ENCODE data around the gene RBMS1.
"Not testable (repeated sequence)": the region's sequence is repeated elsewhere in the genome, so short reads cannot be mapped to it uniquely, and the experiment has no call there.

The RBMS1 gene

GRCh38 chr2:160467086-160467485 is 26.5 kb downstream of the RBMS1 start:
- no peak for DNase-seq

GRCh38 chr2:160465406-160465805 is 28.2 kb downstream of the RBMS1 start:
- DNase-seq: no peak

GRCh38 chr2:160465002-160465401 is 28.6 kb downstream of the RBMS1 start:
- no peak for DNase-seq

- DNase-seq: no peak
These were observed 29.6 kb downstream of the RBMS1 start for GRCh38 chr2:160464017-160464416.

- no peak for DNase-seq
These were observed 30.4 kb downstream of the RBMS1 start for GRCh38 chr2:160463245-160463644.

- DNase-seq: no peak
These were observed 33.3 kb downstream of the RBMS1 start for GRCh38 chr2:160460333-160460731.

- DNase-seq: no peak
These were observed 33.9 kb downstream of the RBMS1 start for GRCh38 chr2:160459538-160460332.

- DNase-seq: no peak
These were observed 34.7 kb downstream of the RBMS1 start for GRCh38 chr2:160458718-160459453.

- no peak for DNase-seq
These were observed 36.0 kb downstream of the RBMS1 start for GRCh38 chr2:160457588-160457987.

GRCh38 chr2:160454070-160454797 is 39.4 kb downstream of the RBMS1 start:
- no peak for DNase-seq

GRCh38 chr2:160453111-160453820 is 40.3 kb downstream of the RBMS1 start:
- no peak for DNase-seq

- DNase-seq: no peak
These were observed 43.1 kb downstream of the RBMS1 start for GRCh38 chr2:160450486-160450885.

GRCh38 chr2:160448821-160449220 is 44.8 kb downstream of the RBMS1 start:
- not testable (repeated sequence) for DNase-seq

GRCh38 chr2:160445673-160446072 is 47.9 kb downstream of the RBMS1 start:
- no peak for DNase-seq

- no peak for DNase-seq
These were observed 51.0 kb downstream of the RBMS1 start for GRCh38 chr2:160442603-160443002.

GRCh38 chr2:160440888-160441287 is 52.7 kb downstream of the RBMS1 start:
- DNase-seq: no peak

- DNase-seq: not testable (repeated sequence)
These were observed 54.6 kb downstream of the RBMS1 start for GRCh38 chr2:160439038-160439437.

- DNase-seq: no peak
These were observed 56.3 kb downstream of the RBMS1 start for GRCh38 chr2:160437273-160437672.

GRCh38 chr2:160434254-160434948 is 59.2 kb downstream of the RBMS1 start:
- no peak for DNase-seq

- DNase-seq: no peak
These were observed 60.0 kb downstream of the RBMS1 start for GRCh38 chr2:160433466-160434140.

- no peak for DNase-seq
These were observed 61.0 kb downstream of the RBMS1 start for GRCh38 chr2:160432633-160433032.

- no peak for DNase-seq
These were observed 62.2 kb downstream of the RBMS1 start for GRCh38 chr2:160431441-160431840.
